ENCODE data around the gene ARIH2. TPM values are rescaled to one million over a fixed set of nuclear protein-coding genes. Genes with fewer than 3 reads are reported as not detected.

ARIH2 gene
- total and polyA plus RNA-seq, 2 of the 8 experiments (the other 6 are each of a cell fraction or from before 2014, with no cell fraction given), result 72.9 to 136 TPM

- DNase-seq (ENCODE audit: low read depth in 1 of 2, low spot score in 2 of 2) (no peak), FAIRE-seq (no peak)
- Histone ChIP-seq H3K4me3 (ENCODE audit: extremely low read depth in 1 of 4, insufficient read depth in 2 of 4, low read depth in 3 of 4, low read length in 4 of 4) (no peak overlapping the region), H3K18ac (ENCODE audit: extremely low read depth, low read length) (no peak overlapping the region), H4K8ac (ENCODE audit: extremely low read depth, insufficient read depth, low read length) (no peak overlapping the region), H3K23ac (ENCODE audit: insufficient read length) (no peak overlapping the region), H3K9ac (replicated peaks in 1 of 4; ENCODE audit: extremely low read depth in 1 of 4, low read depth in 3 of 4, low read length in 3 of 4) (no peak overlapping the region), H3K4me1 (replicated peaks in 1 of 4; ENCODE audit: control insufficient read depth in 3 of 4, insufficient read depth in 4 of 4, low read length in 3 of 4) (no peaks in the 10 kb centered on the region), H4K91ac (replicated peaks; ENCODE audit: insufficient read length, low read length) (no peak overlapping the region), H2AK5ac (ENCODE audit: low read depth, low read length) (no peak overlapping the region), H4K20me1 (replicated peaks in 1 of 2; ENCODE audit: control insufficient read depth in 1 of 2, insufficient read depth in 2 of 2, low read length in 2 of 2) (no peaks in the 10 kb centered on the region), H3K14ac (ENCODE audit: insufficient read length) (no peak overlapping the region), H3K56ac (replicated peaks; ENCODE audit: insufficient read length, low read depth, low read length) (no peak overlapping the region), H3K79me1 (ENCODE audit: low read depth, low read length) (no peaks in the 10 kb centered on the region), H3K4ac (replicated peaks; ENCODE audit: insufficient read length, low read depth, low read length) (no peak overlapping the region), H3K23me2 (ENCODE audit: low read depth, low read length) (no peaks in the 10 kb centered on the region), H2BK12ac (ENCODE audit: low read depth, low read length) (no peak overlapping the region), H2BK5ac (ENCODE audit: low read depth, low read length) (no peak overlapping the region), H2BK15ac (ENCODE audit: low read length) (no peak overlapping the region), H3K4me2 (ENCODE audit: insufficient read depth in 1 of 2, low read depth in 2 of 2, low read length in 2 of 2) (no peak overlapping the region), H3K36me3 (ENCODE audit: control insufficient read depth in 2 of 4, insufficient read depth in 4 of 4, low read length in 3 of 4) (no peaks in the 10 kb centered on the region), H3K9me3 (ENCODE audit: insufficient read depth in 2 of 2, low read depth in 1 of 2, low read length in 1 of 2) (no peaks in the 10 kb centered on the region), H3K27me3 (replicated peaks in 1 of 4; ENCODE audit: control insufficient read depth in 3 of 4, extremely low read depth in 1 of 4, insufficient read depth in 3 of 4, low read length in 3 of 4) (no peaks in the 10 kb centered on the region), H3K79me2 (ENCODE audit: control insufficient read depth in 1 of 2, insufficient read depth in 2 of 2, low read length in 2 of 2) (no peaks in the 10 kb centered on the region), H4K5ac (ENCODE audit: insufficient read length, low read depth, low read length) (no peak overlapping the region), H2BK20ac (ENCODE audit: low read length) (no peak overlapping the region), H2BK120ac (replicated peaks; ENCODE audit: low read depth, low read length) (no peak overlapping the region), H3K27ac (ENCODE audit: low read depth, low read length) (no peak overlapping the region), H2AFZ (ENCODE audit: low read length) (no peak overlapping the region)
- ChIA-PET POLR2A (ENCODE audit: partially characterized antibody) (interaction anchor here (0.7 kb wide), 1 partner anchor 16 kb away, joined by 3 read pairs; no protein-coding TSS in a partner anchor), CTCF (ENCODE audit: partially characterized antibody) (interaction anchor here (0.7 to 1.5 kb wide), 4 partner anchors 9 to 141 kb away, joined by 3 to 4 read pairs (median 3); no protein-coding TSS in a partner anchor)
- 92% methylated on average over 3 of the region's 3 CpGs; no CpG with 5 or more reads in 1 of the 2 experiments for WGBS, 2 experiments (ENCODE audit: extremely low coverage in 1 of 2, insufficient coverage in 1 of 2, insufficient read length in 1 of 2, insufficient replicate concordance in 2 of 2, low coverage in 1 of 2, low lambda C conversion rate in 2 of 2, missing lambda C conversion rate in 1 of 2)
- no peak for TF ChIP-seq ATF3 (IDR thresholded peaks at IDR 0.05; ENCODE audit: insufficient read depth, low read depth, low read length)
- no peak for TF ChIP-seq USF2 (IDR thresholded peaks at IDR 0.05; ENCODE audit: low read length)
- TF ChIP-seq TAF1 (IDR thresholded peaks at IDR 0.05; ENCODE audit: low read depth, low read length), result no peak
- no peak for TF ChIP-seq NANOG (IDR thresholded peaks at IDR 0.05; ENCODE audit: insufficient read depth, low read depth, low read length, poor library complexity, severe bottlenecking)
- TF ChIP-seq RBBP5 (IDR thresholded peaks at IDR 0.05; ENCODE audit: borderline replicate concordance, low read depth, low read length), result no peak
- no peak for TF ChIP-seq EGR1 (IDR thresholded peaks at IDR 0.05; ENCODE audit: borderline replicate concordance, low read depth, low read length)
- no peak for TF ChIP-seq ASH2L (IDR thresholded peaks at IDR 0.05; ENCODE audit: low read length)
Observed at GRCh38 chr3:48881006-48881405, 37.6 kb upstream of the ARIH2 start.

All from H1 (cell line).